Testis (tissue), 3 donors: ENCODE data around the gene NDUFAF3. TPM values are rescaled to one million over a fixed set of nuclear protein-coding genes. Genes with fewer than 3 reads are reported as not detected.

Experiments used
- DNase-seq: peaks from one replicate; pipeline ENCODE4 v3.0.0-alpha.2; 2019
- H3K27ac ChIP-seq, 2 donors: fragments of 200-600 bp; sonication (generic); one replicate each; pipeline ENCODE4 v1.5.1; 2019
- H3K27me3 ChIP-seq: fragments of 200-600 bp; sonication (generic); one replicate; pipeline ENCODE4 v1.5.1; 2019
- H3K36me3 ChIP-seq: fragments of 200-600 bp; sonication (generic); one replicate; pipeline ENCODE4 v1.5.1; 2017; ENCODE audit warnings: low read depth; ENCODE audit errors: missing control alignments
- H3K4me1 ChIP-seq: fragments of 200-600 bp; sonication (generic); one replicate; pipeline ENCODE4 v1.5.1; 2019
- H3K4me3 ChIP-seq, 2 donors: fragments of 200-600 bp; sonication (generic); one replicate each; pipeline ENCODE4 v1.5.1; 2017 to 2019
- H3K9me3 ChIP-seq: fragments of 200-600 bp; sonication (generic); one replicate; pipeline ENCODE4 v1.5.1; 2017
- CTCF ChIP-seq, 3 experiments: fragments of 450-650 bp in 2 of 3; fragments of 200-600 bp in 1 of 3; sonication (generic) in 1 of 3; IDR thresholded peaks; one replicate each; pipeline ENCODE4 v1.5.1; 2016 to 2019; ENCODE audit warnings: antibody characterized with exemption in 3 of 3, mild to moderate bottlenecking in 2 of 3, moderate library complexity in 1 of 3
- POLR2A ChIP-seq: fragments of 450-650 bp; IDR thresholded peaks from one replicate; pipeline ENCODE4 v1.6.1; 2017; ENCODE audit warnings: antibody characterized with exemption, mild to moderate bottlenecking, moderate library complexity
- WGBS, 2 donors: methylation state at CpG; one replicate each; pipeline ENCODE4 v1.1.5; 2018; 5-methylcytosine and 5-hydroxymethylcytosine counted together
- intact Hi-C: fragments of 100-400 bp; cut with DNase I; formaldehyde crosslinking; loops from one replicate; pipeline ENCODE4 v1.15.1; 2023; ENCODE audit warnings: low total_unique reads
- polyA plus RNA-seq: library from polyadenylated mRNA; stranded (reverse); fragments of 350-450 nt; fragmentation: Illumina TruSeq; extraction: RNeasy Lipid Tissue Mini Kit (QIAGEN cat#74804); gene quantifications from one replicate; pipeline ENCODE4 v1.2.3, GENCODE V29; 2014; ENCODE audit warnings: low read depth, low replicate concordance; ENCODE audit not compliant: insufficient read depth
- total RNA-seq, 2 donors: library from RNA; depleted of rRNA; stranded (reverse); fragments of >200 nt; gene quantifications; one replicate each; pipeline ENCODE4 v1.2.3, GENCODE V29; 2016

The NDUFAF3 gene
- total and polyA plus RNA-seq, 3 donors from 2014 or later = 324 to 544 (median 416) TPM

- TF ChIP-seq CTCF (IDR thresholded peaks at IDR 0.05) (no peak), POLR2A (no peak)
- Histone ChIP-seq H3K36me3 (no peaks in the 10 kb centered on the region), H3K27ac (no peak overlapping the region), H3K4me3 (no peak overlapping the region), H3K4me1 (peaks cover 31% of the 10 kb centered on the region), H3K27me3 (no peaks in the 10 kb centered on the region), H3K9me3 (no peaks in the 10 kb centered on the region)
- DNase-seq = no peak
- intact Hi-C loops = no loop called here
- 70 to 81% methylated on average over 2 to 8 of the region's 8 CpGs for WGBS, 2 donors
Observed at GRCh38 chr3:49015072-49015471, 6.8 kb upstream of the NDUFAF3 start.

GRCh38 chr3:49015765-49016164, 6.2 kb upstream of the NDUFAF3 start:
- WGBS, 2 donors = 64 to 68% methylated on average over 5 to 6 of the region's 6 CpGs
- no peak for TF ChIP-seq CTCF (IDR thresholded peaks at IDR 0.05)
- TF ChIP-seq POLR2A = no peak
- no peak overlapping the region for H3K4me3 ChIP-seq
- H3K4me1 ChIP-seq = peaks cover 35% of the 10 kb centered on the region
- no peak overlapping the region for H3K27ac ChIP-seq
- intact Hi-C loops = no loop called here
- no peak for DNase-seq
- H3K9me3 ChIP-seq = no peaks in the 10 kb centered on the region
- no peaks in the 10 kb centered on the region for H3K36me3 ChIP-seq
- H3K27me3 ChIP-seq = no peaks in the 10 kb centered on the region

- no peaks in the 10 kb centered on the region for H3K9me3 ChIP-seq
- TF ChIP-seq CTCF (IDR thresholded peaks at IDR 0.05) (no peak), POLR2A (no peak)
- intact Hi-C loops = no loop called here
- no peak overlapping the region for H3K4me3 ChIP-seq
- H3K36me3 ChIP-seq = no peaks in the 10 kb centered on the region
- peaks cover 35% of the 10 kb centered on the region for H3K4me1 ChIP-seq
- WGBS, 2 donors = 79 to 88% methylated on average over 6 of the region's 6 CpGs
- no peaks in the 10 kb centered on the region for H3K27me3 ChIP-seq
- DNase-seq = no peak
- no peak overlapping the region for H3K27ac ChIP-seq
Observed at GRCh38 chr3:49016414-49017228, 5.3 kb upstream of the NDUFAF3 start.

GRCh38 chr3:49017229-49017970, 4.5 kb upstream of the NDUFAF3 start:
- Histone ChIP-seq H3K36me3 (no peaks in the 10 kb centered on the region), H3K4me1 (peaks cover 35% of the 10 kb centered on the region), H3K4me3 (peak overlapping the region; percentile 80), H3K9me3 (no peaks in the 10 kb centered on the region), H3K27me3 (no peaks in the 10 kb centered on the region), H3K27ac (peak overlapping the region in 1 of 2 donors; percentile 23)
- no peak for DNase-seq
- intact Hi-C loops = no loop called here
- TF ChIP-seq POLR2A = no peak
- TF ChIP-seq CTCF (IDR thresholded peaks at IDR 0.05) = no peak
- 7 to 21% methylated on average over 7 to 23 of the region's 23 CpGs for WGBS, 2 donors
